Measurements from ENCODE around the gene LY6G5B. TPM values are rescaled to one million over a fixed set of nuclear protein-coding genes. Genes with fewer than 3 reads are reported as not detected.

The LY6G5B gene
- total RNA-seq, 4 donors from 2014 or later, result 7.2 to 25.6 (median 19.7) TPM

GRCh38 chr6:31717499-31718222 lies 47.9 kb downstream of the LY6G5B start:
- TF ChIP-seq POLR2A (IDR thresholded peaks at IDR 0.05), result no peak
- TF ChIP-seq CTCF (IDR thresholded peaks at IDR 0.05), result no peak
- Histone ChIP-seq H3K36me3 (no peaks in the 10 kb centered on the region), H3K4me3 (no peak overlapping the region), H3K27me3 (no peaks in the 10 kb centered on the region), H3K4me1 (peaks cover 0 to 8% (median 1%) of the 10 kb centered on the region in 4 donors), H3K27ac (peak overlapping the region in 1 of 4 donors; percentile 39), H3K9me3 (no peaks in the 10 kb centered on the region)
- no peak for DNase-seq

GRCh38 chr6:31718265-31718664 lies 48.5 kb downstream of the LY6G5B start:
- H3K9me3 ChIP-seq, result no peaks in the 10 kb centered on the region
- no peak for TF ChIP-seq CTCF (IDR thresholded peaks at IDR 0.05)
- TF ChIP-seq POLR2A (IDR thresholded peaks at IDR 0.05), result no peak
- H3K4me1 ChIP-seq, result peaks cover 0 to 8% (median 1%) of the 10 kb centered on the region in 4 donors
- H3K27ac ChIP-seq, result no peak overlapping the region
- no peak for DNase-seq
- no peak overlapping the region for H3K4me3 ChIP-seq
- no peaks in the 10 kb centered on the region for H3K27me3 ChIP-seq
- no peaks in the 10 kb centered on the region for H3K36me3 ChIP-seq

- Histone ChIP-seq H3K27me3 (no peaks in the 10 kb centered on the region), H3K9me3 (no peaks in the 10 kb centered on the region), H3K4me3 (no peak overlapping the region), H3K4me1 (peaks cover 0 to under 1% (median 0%) of the 10 kb centered on the region in 4 donors), H3K36me3 (no peaks in the 10 kb centered on the region), H3K27ac (no peak overlapping the region)
- TF ChIP-seq CTCF (IDR thresholded peaks at IDR 0.05) (no peak), POLR2A (IDR thresholded peaks at IDR 0.05) (no peak)
- DNase-seq, result no peak
Measured at GRCh38 chr6:31719001-31719400, 49.2 kb downstream of the LY6G5B start.

GRCh38 chr6:31720196-31720770 lies 50.5 kb downstream of the LY6G5B start:
- no peaks in the 10 kb centered on the region for H3K27me3 ChIP-seq
- no peaks in the 10 kb centered on the region for H3K9me3 ChIP-seq
- no peak for TF ChIP-seq POLR2A (IDR thresholded peaks at IDR 0.05)
- TF ChIP-seq CTCF (IDR thresholded peaks at IDR 0.05), result no peak
- no peaks in the 10 kb centered on the region for H3K36me3 ChIP-seq
- no peak overlapping the region for H3K27ac ChIP-seq
- no peak overlapping the region for H3K4me3 ChIP-seq
- H3K4me1 ChIP-seq, result no peaks in the 10 kb centered on the region
- DNase-seq, result no peak

GRCh38 chr6:31721351-31722020 lies 51.7 kb downstream of the LY6G5B start, which contains the start of gene LY6G6C:
Gene LY6G6C, minus strand, starts transcription at chr6:31721746. Its CDS starts 67 bp downstream, at chr6:31721679.
- TF ChIP-seq POLR2A (IDR thresholded peaks at IDR 0.05), result no peak
- TF ChIP-seq CTCF (IDR thresholded peaks at IDR 0.05), result no peak
- no peaks in the 10 kb centered on the region for H3K9me3 ChIP-seq
- no peaks in the 10 kb centered on the region for H3K27me3 ChIP-seq
- peaks cover 0 to 4% (median 0%) of the 10 kb centered on the region in 3 donors for H3K36me3 ChIP-seq
- no peak within 1 kb of the TSS for H3K27ac ChIP-seq
- H3K4me3 ChIP-seq, result no peak within 1 kb of the TSS
- DNase-seq, result no peak
- no peaks in the 10 kb centered on the region for H3K4me1 ChIP-seq
